Fibroblast of villous mesenchyme (primary cell): ENCODE measurements around the gene EPHB2. TPM values are rescaled to one million over a fixed set of nuclear protein-coding genes. Genes with fewer than 3 reads are reported as not detected.

Source experiments
- DNase-seq: peaks from one replicate; pipeline ENCODE4 v3.0.0-alpha.2; 2010; ENCODE audit warnings: low read depth
- H3K4me3 ChIP-seq: 2 replicates; pipeline ENCODE4 v1.5.1; 2011; ENCODE audit warnings: low read depth, mild to moderate bottlenecking, low read length
- total RNA-seq: library from RNA; depleted of rRNA; stranded (reverse); fragments of >200 nt; gene quantifications from 2 replicates; pipeline ENCODE4 v1.2.3, GENCODE V29; 2012
- TF ChIP-seq, protein P1 (sequence below): IDR thresholded peaks from 2 replicates; pipeline ENCODE4 v1.5.1; 2012; ENCODE audit warnings: low read depth, mild to moderate bottlenecking, low read length; ENCODE audit not compliant: insufficient read depth

EPHB2 gene
- total RNA-seq, 1 donor, result 4.3 TPM

- H3K4me3 ChIP-seq, result no peak overlapping the region
- TF ChIP-seq, protein P1, sequence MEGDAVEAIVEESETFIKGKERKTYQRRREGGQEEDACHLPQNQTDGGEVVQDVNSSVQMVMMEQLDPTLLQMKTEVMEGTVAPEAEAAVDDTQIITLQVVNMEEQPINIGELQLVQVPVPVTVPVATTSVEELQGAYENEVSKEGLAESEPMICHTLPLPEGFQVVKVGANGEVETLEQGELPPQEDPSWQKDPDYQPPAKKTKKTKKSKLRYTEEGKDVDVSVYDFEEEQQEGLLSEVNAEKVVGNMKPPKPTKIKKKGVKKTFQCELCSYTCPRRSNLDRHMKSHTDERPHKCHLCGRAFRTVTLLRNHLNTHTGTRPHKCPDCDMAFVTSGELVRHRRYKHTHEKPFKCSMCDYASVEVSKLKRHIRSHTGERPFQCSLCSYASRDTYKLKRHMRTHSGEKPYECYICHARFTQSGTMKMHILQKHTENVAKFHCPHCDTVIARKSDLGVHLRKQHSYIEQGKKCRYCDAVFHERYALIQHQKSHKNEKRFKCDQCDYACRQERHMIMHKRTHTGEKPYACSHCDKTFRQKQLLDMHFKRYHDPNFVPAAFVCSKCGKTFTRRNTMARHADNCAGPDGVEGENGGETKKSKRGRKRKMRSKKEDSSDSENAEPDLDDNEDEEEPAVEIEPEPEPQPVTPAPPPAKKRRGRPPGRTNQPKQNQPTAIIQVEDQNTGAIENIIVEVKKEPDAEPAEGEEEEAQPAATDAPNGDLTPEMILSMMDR, result no peak
- no peak for DNase-seq
These were observed 207.3 kb downstream of the EPHB2 start for GRCh38 chr1:22917989-22918388.

GRCh38 chr1:22918644-22919043 lies 208.0 kb downstream of the EPHB2 start:
- TF ChIP-seq, protein P1, result no peak
- no peak for DNase-seq
- H3K4me3 ChIP-seq, result no peak overlapping the region

DNA sequence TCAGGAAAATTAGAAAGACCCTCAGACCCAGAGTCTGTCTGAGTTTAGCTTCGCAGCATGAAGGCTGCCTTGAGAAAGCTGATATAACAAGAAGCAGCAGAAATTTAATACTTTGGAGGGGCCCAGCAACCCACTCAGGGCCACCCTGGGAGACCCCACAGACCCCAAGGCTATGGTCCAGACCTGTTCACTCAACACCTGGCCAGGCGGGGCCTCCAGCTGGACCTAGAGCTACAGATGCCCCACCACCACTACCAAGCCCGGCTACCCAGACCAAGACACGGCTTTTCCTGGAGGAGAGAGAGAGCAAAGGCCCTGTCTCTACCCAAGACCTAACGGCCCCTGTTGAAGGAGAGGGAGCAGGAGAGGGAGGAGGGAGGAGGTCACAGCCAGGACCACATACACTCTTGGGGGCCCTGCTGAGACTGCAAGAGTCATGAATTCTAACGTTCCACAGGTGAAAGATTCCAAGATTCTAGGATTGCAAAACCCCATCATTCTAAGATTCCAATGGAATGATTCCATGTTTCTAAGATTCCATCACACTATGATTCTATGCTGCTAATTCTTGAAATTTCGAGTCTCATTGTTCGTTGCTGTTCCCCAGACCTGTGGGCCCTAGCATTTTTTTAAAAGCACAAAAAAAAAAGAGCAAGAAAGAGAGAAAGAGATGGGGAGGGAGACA lies 208.8 kb downstream of the EPHB2 start:
- H3K4me3 ChIP-seq, result no peak overlapping the region
- TF ChIP-seq, protein P1, result no peak
- DNase-seq, result no peak

DNA sequence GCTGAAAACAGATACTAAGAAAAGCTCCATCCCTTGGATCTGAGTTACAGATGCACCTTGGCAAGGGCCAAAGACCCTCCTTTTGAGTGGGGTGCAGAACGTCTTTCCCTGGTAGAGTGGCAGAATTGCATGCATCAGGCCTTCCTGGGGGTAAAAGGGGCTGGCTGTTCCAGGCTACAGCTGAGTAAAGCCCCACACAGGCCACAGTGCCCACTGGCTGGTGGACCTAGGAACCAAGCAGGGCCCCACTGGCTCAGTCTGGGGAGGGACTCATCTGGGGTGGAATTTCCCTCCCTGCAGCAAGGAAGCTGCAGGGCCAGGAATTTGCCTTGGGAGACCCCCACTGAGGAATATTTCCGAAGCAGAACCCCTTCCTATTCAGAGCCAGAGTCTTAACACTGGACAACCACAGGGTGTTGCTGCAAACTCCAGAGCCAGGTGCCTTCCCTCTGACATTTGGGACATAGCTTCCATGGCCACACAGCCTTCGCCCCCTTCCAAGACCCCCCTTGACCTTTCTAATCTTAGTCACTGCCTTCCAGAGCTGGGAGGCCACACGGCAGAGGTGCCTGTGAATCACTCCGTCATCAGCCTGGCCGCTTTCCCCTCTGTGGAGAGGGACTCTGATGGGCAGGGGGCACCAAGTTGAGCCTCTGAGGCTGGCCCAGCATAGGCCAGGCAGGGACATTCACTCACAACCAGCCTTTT lies 209.5 kb downstream of the EPHB2 start:
- no peak overlapping the region for H3K4me3 ChIP-seq
- DNase-seq, result no peak
- TF ChIP-seq, protein P1, result no peak

- TF ChIP-seq, protein P1, result no peak
- DNase-seq, result no peak
These were observed 210.3 kb downstream of the EPHB2 start for GRCh38 chr1:22920734-22921451.

DNA sequence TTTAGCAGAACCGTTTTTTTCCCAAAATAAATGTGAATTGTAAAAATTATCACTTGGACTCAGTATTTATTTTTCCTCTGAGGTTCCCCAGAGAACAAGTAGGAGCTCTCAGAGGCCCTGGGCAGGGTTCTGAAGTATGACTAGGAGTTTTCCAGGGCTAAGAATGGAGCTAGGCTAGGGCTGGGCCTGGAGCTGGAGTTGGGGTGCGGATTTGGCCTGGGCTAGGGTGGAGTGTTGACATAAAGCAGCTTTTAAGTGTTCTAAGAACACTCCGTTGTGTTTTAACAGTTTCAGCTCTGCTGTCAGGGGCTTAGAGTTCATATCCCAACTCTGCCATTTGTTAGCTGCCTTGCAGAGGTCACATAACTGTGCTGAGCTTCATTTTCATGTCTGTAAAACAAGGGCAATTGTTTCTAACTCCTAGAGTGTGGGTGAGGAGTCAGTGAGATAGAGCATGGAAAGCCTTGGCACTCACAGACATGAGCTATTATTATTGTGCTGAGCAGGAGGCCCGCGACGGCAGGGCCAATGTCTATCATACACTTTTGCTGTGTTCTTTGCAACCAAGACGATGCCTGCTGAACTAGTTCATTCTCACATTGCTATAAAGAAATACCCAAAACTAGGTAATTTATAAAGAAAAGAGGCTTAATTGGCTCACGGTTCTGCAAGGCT lies 210.9 kb downstream of the EPHB2 start:
- H3K4me3 ChIP-seq, result no peak overlapping the region
- TF ChIP-seq, protein P1, result no peak
- DNase-seq, result no peak

More at GRCh38 chr1:22920734-22921451, 210.3 kb downstream of the EPHB2 start:
- no peak overlapping the region for H3K4me3 ChIP-seq
